Activated CD8-positive, alpha-beta memory T cell treated with anti-CD3 and anti-CD28 coated beads for 36 hours (primary cell): ENCODE results near the gene AQP2. TPM values are rescaled to one million over a fixed set of nuclear protein-coding genes. Genes with fewer than 3 reads are reported as not detected.
"Not testable (repeated sequence)": the region's sequence is repeated elsewhere in the genome, so short reads cannot be mapped to it uniquely, and the experiment has no call there.

Source experiments
- CTCF ChIA-PET: fragments of 350-600 bp; sonication (Branson Sonifier 250); formaldehyde crosslinking; loops from one replicate; lab custom pipeline; 2021; ENCODE audit warnings: antibody characterized with exemption; lab: Charles Lee
- POLR2A ChIA-PET: fragments of 350-600 bp; sonication (Branson Sonifier 250); formaldehyde crosslinking; loops from one replicate; lab custom pipeline; 2021; ENCODE audit warnings: antibody characterized with exemption; lab: Charles Lee
- total RNA-seq, 2 experiments: library from RNA; stranded (reverse); gene quantifications; one replicate each; pipeline ENCODE4 v1.2.3, GENCODE V29; 2021

The AQP2 gene
- total RNA-seq, 2 experiments from 2014 or later: not detected

- CTCF ChIA-PET: interaction anchor here (0.8 to 1.2 kb wide), 2 partner anchors 22 to 50 kb away, joined by 3 read pairs; no protein-coding TSS in a partner anchor
- POLR2A ChIA-PET: not testable (repeated sequence)
Measured at GRCh38 chr12:49989400-49989799, 38.9 kb downstream of the AQP2 start.

- POLR2A ChIA-PET: no interaction called here
- CTCF ChIA-PET: interaction anchor here (1.4 kb wide), 1 partner anchor 23 kb away, joined by 4 read pairs; no protein-coding TSS in a partner anchor
Measured at GRCh38 chr12:49990273-49990672, 39.7 kb downstream of the AQP2 start.

GRCh38 chr12:49998453-49998852 lies 47.9 kb downstream of the AQP2 start:
- ChIA-PET CTCF (interaction anchor here (0.6 kb wide), 1 partner anchor 90 kb away, joined by 4 read pairs; no protein-coding TSS in a partner anchor), POLR2A (no interaction called here)

- ChIA-PET POLR2A (no interaction called here), CTCF (interaction anchor here (0.8 to 1.4 kb wide), 2 partner anchors 37 to 51 kb away, joined by 5 read pairs; no protein-coding TSS in a partner anchor)
Measured at GRCh38 chr12:50003595-50003994, 53.1 kb downstream of the AQP2 start.

- POLR2A ChIA-PET: no interaction called here
Measured at GRCh38 chr12:50004696-50005095, 54.2 kb downstream of the AQP2 start.

GRCh38 chr12:50005175-50005574 lies 54.6 kb downstream of the AQP2 start:
- POLR2A ChIA-PET: no interaction called here

More at GRCh38 chr12:50004696-50005095, 54.2 kb downstream of the AQP2 start:
- CTCF ChIA-PET: interaction anchor here (1.3 to 1.4 kb wide), 2 partner anchors 38 to 59 kb away, joined by 3 to 5 read pairs; no protein-coding TSS in a partner anchor

GRCh38 chr12:50006280-50006679 lies 55.7 kb downstream of the AQP2 start:
- CTCF ChIA-PET: interaction anchor here (1.4 kb wide), 1 partner anchor 64 kb away, joined by 4 read pairs; no protein-coding TSS in a partner anchor
- POLR2A ChIA-PET: interaction anchor here (0.6 kb wide), 2 partner anchors 27 to 36 kb away, joined by 3 to 6 read pairs; no protein-coding TSS in a partner anchor

More at GRCh38 chr12:50005175-50005574, 54.6 kb downstream of the AQP2 start:
- CTCF ChIA-PET: interaction anchor here (0.6 to 1.4 kb wide), 3 partner anchors 38 to 159 kb away, joined by 3 to 5 read pairs (median 3); no protein-coding TSS in a partner anchor

- POLR2A ChIA-PET: interaction anchor here (0.6 kb wide), 2 partner anchors 27 to 37 kb away, joined by 3 to 6 read pairs; no protein-coding TSS in a partner anchor
Measured at GRCh38 chr12:50006754-50007442, 56.4 kb downstream of the AQP2 start.

More at GRCh38 chr12:50006754-50007442, 56.4 kb downstream of the AQP2 start:
- CTCF ChIA-PET: interaction anchor here (1.4 to 2.5 kb wide), 3 partner anchors 32 to 64 kb away, joined by 4 to 8 read pairs (median 7); no protein-coding TSS in a partner anchor

Other genes with a start within 250 kb of the AQP2 start
- 10 to 100 TPM; 32.8 to 34.2 TPM for gene FMNL3, start 243.3 kb upstream of the AQP2 start, total RNA-seq
- gene TMBIM6, start 209.2 kb upstream of the AQP2 start, total RNA-seq: 100 to 1,000 TPM; 461 to 468 TPM
- gene NCKAP5L, start 122.3 kb upstream of the AQP2 start, total RNA-seq: 1 to 10 TPM; 5.3 to 5.4 TPM
- 1 to 10 TPM; 5.7 to 6.0 TPM for gene BCDIN3D, start 107.6 kb upstream of the AQP2 start, total RNA-seq
- gene FAIM2, start 46.8 kb upstream of the AQP2 start, total RNA-seq: 1 to 10 TPM in 1 of 2 experiments, under 1 TPM in 1; 0.23 to 1.0 TPM
- not detected for gene AQP5, start 11.1 kb downstream of the AQP2 start, total RNA-seq
- gene AQP6, start 22.2 kb downstream of the AQP2 start, total RNA-seq: not detected
- gene RACGAP1, start 74.8 kb downstream of the AQP2 start, total RNA-seq: 10 to 100 TPM; 83.8 to 89.6 TPM
- 10 to 100 TPM; 11.1 to 13.3 TPM for gene ASIC1, start 106.9 kb downstream of the AQP2 start, total RNA-seq
- gene SMARCD1, start 134.6 kb downstream of the AQP2 start, total RNA-seq: 10 to 100 TPM; 75.1 to 76.6 TPM
- gene GPD1, start 153.3 kb downstream of the AQP2 start, total RNA-seq: under 1 TPM; 0.40 to 0.44 TPM
- gene COX14, start 161.5 kb downstream of the AQP2 start, total RNA-seq: 10 to 100 TPM; 59.2 to 65.5 TPM
- gene CERS5, start 216.6 kb downstream of the AQP2 start, total RNA-seq: 10 to 100 TPM; 52.8 to 56.1 TPM